ENCODE measurements around the gene TBC1D23.

Gene TBC1D23

GRCh38 chr3:100260685-100261484 is at the start of gene TBC1D23 (continued):
- TF ChIP-seq GFI1B (tag by site-specific recombination; IDR thresholded peaks at IDR 0.05) (no peak), ZNF776 (tag by site-specific recombination; IDR thresholded peaks at IDR 0.05; ENCODE audit: borderline replicate concordance) (no peak), ZNF670 (tag by site-specific recombination; IDR thresholded peaks at IDR 0.05; ENCODE audit: low read depth) (no peak), ZSCAN23 (tag by site-specific recombination; IDR thresholded peaks at IDR 0.05) (no peak), ZNF324 (tag by site-specific recombination; IDR thresholded peaks at IDR 0.05) (no peak), ZNF677 (tag by site-specific recombination; IDR thresholded peaks at IDR 0.05) (no peak), ZNF404 (tag by site-specific recombination; IDR thresholded peaks at IDR 0.05) (no peak), ZNF626 (tag by site-specific recombination; IDR thresholded peaks at IDR 0.05) (no peak), ZNF391 (tag by site-specific recombination; IDR thresholded peaks at IDR 0.05; ENCODE audit: borderline replicate concordance, low read depth) (no peak), TCF7L2 (IDR thresholded peaks at IDR 0.05; ENCODE audit: borderline replicate concordance, low read depth, low read length) (no peak), ZNF510 (tag by site-specific recombination; IDR thresholded peaks at IDR 0.05; ENCODE audit: insufficient replicate concordance) (no peak), ZNF596 (tag by site-specific recombination; IDR thresholded peaks at IDR 0.05) (no peak), ZNF18 (tag by site-specific recombination; IDR thresholded peaks at IDR 0.05) (no peak), ZNF560 (tag by site-specific recombination; IDR thresholded peaks at IDR 0.05; ENCODE audit: borderline replicate concordance) (no peak), KLF7 (tag by site-specific recombination; IDR thresholded peaks at IDR 0.05; ENCODE audit: borderline replicate concordance) (no peak), SCRT1 (tag by site-specific recombination; IDR thresholded peaks at IDR 0.05; ENCODE audit: borderline replicate concordance) (no peak), ZNF2 (tag by site-specific recombination; IDR thresholded peaks at IDR 0.05) (no peak), ZNF473 (tag by site-specific recombination; IDR thresholded peaks at IDR 0.05) (no peak), EGR2 (tag by site-specific recombination; IDR thresholded peaks at IDR 0.05; ENCODE audit: low read depth) (peak; percentile 73), ZNF768 (tag by site-specific recombination; IDR thresholded peaks at IDR 0.05) (no peak), ZNF561 (tag by site-specific recombination; IDR thresholded peaks at IDR 0.05; ENCODE audit: borderline replicate concordance) (no peak), ZNF138 (tag by site-specific recombination; IDR thresholded peaks at IDR 0.05; ENCODE audit: borderline replicate concordance) (no peak), ZNF624 (tag by site-specific recombination; IDR thresholded peaks at IDR 0.05) (no peak), ZNF777 (tag by site-specific recombination; IDR thresholded peaks at IDR 0.05; ENCODE audit: borderline replicate concordance) (peak; percentile 93), ZNF24 (tag by site-specific recombination; IDR thresholded peaks at IDR 0.05) (no peak), ZNF121 (tag by site-specific recombination; IDR thresholded peaks at IDR 0.05) (no peak)
- TF ChIP-seq, protein P1, sequence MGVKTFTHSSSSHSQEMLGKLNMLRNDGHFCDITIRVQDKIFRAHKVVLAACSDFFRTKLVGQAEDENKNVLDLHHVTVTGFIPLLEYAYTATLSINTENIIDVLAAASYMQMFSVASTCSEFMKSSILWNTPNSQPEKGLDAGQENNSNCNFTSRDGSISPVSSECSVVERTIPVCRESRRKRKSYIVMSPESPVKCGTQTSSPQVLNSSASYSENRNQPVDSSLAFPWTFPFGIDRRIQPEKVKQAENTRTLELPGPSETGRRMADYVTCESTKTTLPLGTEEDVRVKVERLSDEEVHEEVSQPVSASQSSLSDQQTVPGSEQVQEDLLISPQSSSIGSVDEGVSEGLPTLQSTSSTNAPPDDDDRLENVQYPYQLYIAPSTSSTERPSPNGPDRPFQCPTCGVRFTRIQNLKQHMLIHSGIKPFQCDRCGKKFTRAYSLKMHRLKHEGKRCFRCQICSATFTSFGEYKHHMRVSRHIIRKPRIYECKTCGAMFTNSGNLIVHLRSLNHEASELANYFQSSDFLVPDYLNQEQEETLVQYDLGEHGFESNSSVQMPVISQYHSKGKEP (tag by site-specific recombination; IDR thresholded peaks at IDR 0.05): no peak
- TF ChIP-seq, protein P2, sequence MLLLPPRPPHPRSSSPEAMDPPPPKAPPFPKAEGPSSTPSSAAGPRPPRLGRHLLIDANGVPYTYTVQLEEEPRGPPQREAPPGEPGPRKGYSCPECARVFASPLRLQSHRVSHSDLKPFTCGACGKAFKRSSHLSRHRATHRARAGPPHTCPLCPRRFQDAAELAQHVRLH (tag by site-specific recombination; IDR thresholded peaks at IDR 0.05): no peak
- TF ChIP-seq, protein P3, sequence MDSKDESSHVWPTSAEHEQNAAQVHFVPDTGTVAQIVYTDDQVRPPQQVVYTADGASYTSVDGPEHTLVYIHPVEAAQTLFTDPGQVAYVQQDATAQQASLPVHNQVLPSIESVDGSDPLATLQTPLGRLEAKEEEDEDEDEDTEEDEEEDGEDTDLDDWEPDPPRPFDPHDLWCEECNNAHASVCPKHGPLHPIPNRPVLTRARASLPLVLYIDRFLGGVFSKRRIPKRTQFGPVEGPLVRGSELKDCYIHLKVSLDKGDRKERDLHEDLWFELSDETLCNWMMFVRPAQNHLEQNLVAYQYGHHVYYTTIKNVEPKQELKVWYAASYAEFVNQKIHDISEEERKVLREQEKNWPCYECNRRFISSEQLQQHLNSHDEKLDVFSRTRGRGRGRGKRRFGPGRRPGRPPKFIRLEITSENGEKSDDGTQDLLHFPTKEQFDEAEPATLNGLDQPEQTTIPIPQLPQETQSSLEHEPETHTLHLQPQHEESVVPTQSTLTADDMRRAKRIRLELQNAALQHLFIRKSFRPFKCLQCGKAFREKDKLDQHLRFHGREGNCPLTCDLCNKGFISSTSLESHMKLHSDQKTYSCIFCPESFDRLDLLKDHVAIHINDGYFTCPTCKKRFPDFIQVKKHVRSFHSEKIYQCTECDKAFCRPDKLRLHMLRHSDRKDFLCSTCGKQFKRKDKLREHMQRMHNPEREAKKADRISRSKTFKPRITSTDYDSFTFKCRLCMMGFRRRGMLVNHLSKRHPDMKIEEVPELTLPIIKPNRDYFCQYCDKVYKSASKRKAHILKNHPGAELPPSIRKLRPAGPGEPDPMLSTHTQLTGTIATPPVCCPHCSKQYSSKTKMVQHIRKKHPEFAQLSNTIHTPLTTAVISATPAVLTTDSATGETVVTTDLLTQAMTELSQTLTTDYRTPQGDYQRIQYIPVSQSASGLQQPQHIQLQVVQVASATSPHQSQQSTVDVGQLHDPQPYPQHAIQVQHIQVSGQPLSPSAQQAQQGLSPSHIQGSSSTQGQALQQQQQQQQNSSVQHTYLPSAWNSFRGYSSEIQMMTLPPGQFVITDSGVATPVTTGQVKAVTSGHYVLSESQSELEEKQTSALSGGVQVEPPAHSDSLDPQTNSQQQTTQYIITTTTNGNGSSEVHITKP (tag by site-specific recombination; IDR thresholded peaks at IDR 0.05): peak; percentile 97
- TF ChIP-seq, protein P4, sequence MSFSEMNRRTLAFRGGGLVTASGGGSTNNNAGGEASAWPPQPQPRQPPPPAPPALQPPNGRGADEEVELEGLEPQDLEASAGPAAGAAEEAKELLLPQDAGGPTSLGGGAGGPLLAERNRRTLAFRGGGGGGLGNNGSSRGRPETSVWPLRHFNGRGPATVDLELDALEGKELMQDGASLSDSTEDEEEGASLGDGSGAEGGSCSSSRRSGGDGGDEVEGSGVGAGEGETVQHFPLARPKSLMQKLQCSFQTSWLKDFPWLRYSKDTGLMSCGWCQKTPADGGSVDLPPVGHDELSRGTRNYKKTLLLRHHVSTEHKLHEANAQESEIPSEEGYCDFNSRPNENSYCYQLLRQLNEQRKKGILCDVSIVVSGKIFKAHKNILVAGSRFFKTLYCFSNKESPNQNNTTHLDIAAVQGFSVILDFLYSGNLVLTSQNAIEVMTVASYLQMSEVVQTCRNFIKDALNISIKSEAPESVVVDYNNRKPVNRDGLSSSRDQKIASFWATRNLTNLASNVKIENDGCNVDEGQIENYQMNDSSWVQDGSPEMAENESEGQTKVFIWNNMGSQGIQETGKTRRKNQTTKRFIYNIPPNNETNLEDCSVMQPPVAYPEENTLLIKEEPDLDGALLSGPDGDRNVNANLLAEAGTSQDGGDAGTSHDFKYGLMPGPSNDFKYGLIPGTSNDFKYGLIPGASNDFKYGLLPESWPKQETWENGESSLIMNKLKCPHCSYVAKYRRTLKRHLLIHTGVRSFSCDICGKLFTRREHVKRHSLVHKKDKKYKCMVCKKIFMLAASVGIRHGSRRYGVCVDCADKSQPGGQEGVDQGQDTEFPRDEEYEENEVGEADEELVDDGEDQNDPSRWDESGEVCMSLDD (tag by site-specific recombination; IDR thresholded peaks at IDR 0.05): no peak
